HG02981 (cell line): ENCODE results near the gene CCR7.

Experiments
- ATAC-seq: cut with Tn5 transposase; IDR thresholded peaks from one replicate; pipeline ENCODE4 v1.9.1; 2021; ENCODE audit warnings: mild to moderate bottlenecking, moderate library complexity; ENCODE audit not compliant: unreplicated experiment

The CCR7 gene

GRCh38 chr17:40563220-40564052, 1.8 kb downstream of the CCR7 start:
- no peak for ATAC-seq

DNA sequence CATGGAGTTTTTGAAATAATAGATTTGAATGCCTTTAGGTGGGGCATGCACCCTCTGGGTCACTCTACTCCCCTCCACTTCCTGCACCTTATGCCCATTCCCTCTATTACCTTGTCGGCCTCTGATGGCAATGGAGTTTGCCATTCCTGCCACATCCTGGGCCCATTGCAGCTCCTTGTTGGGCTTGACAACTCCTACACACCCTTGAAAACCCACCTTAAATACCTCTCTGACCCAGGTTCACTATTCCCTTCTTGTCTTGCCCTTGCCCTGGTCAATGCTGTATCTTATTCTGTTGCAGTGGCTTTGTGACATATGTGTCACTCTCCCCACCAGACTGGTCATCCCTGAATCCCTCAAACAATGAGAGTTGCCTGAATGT, 2.4 kb downstream of the CCR7 start:
- ATAC-seq = no peak

GRCh38 chr17:40561871-40562611, 3.2 kb downstream of the CCR7 start:
- peak; percentile 35 for ATAC-seq

- peak; percentile 28 for ATAC-seq
These were observed 3.9 kb downstream of the CCR7 start for GRCh38 chr17:40561294-40561870.

DNA sequence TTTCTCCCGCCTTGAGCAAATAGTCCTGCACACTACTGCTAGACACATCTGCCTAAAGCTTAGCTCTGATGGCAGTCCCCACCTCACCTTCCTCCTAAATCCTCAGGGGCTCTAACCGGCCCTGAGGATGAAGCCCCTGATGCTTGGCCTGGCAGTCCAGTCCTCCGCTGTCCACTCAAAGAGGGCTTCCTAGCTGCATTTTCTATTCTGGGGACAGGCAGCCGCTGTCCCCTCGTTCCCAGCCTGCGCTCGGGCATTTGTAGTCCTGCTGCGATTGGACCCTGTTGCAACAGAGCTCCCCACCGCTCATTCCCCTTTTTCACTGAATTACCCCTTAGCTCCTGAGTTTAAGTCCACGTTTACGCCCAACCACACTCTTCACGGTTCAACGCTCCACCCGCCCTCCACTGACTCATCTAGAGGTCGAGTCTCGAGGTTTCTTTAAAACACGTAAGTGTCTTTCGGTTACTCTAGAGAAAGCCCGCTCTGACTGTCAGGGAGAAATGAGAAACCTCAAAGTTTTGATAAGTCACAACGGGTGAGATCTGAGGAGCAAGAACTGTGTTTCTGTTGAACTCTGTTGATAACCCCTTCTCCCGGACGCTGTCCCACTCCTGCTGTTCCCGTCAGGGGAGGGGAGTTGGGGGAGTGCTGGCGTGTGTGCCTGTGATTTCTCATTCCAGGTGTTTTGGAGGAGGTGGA, 4.5 kb downstream of the CCR7 start:
- peak; percentile 49 for ATAC-seq

DNA sequence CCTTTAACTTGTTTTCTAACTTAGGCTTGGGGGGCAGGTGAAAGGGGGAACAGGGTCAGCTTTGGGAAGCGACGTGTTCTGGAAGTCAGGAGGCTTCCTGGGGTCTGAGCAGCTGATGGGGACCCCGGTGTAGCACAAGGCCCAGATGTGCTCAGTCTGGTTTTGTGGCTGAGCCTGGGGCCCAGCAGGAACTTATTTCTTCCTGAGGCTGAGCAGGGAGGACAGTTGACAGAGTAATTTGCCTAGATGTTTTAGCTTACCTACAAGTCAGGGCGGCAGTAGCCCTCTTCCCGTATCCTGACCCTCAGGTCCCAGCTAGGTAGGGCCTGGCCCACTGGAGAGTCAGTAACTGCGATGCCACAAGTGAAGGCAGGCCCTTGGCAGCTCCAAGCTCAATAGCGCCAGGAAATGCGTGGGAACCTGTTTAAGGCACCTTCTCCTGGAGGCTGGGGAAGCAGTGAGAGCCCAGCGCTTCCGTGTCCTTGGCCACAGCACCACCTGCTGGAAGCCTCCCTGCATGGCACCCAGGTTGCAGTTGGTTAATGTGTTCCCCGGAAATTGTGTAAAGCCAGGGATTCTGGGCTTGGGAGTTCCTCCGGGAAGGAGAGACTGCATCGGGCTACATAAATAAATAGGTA, 5.2 kb downstream of the CCR7 start:
- ATAC-seq = no peak

DNA sequence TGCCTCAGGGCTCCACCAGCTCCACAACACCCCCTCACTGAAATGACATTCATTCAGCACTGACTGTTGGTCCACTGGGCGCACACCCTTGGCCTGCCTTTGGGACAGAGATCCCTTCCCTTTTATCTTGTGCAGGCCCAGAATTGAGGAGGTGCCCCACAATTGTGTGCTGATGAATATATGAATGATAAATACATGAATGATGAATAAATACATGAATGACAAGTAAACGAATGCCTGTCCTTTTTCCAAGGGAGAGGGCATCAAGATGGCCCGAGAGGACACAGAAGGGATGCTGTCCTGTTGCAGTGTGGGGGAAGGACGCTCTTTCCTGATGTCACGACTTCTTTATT, 5.7 kb downstream of the CCR7 start:
- ATAC-seq = no peak

DNA sequence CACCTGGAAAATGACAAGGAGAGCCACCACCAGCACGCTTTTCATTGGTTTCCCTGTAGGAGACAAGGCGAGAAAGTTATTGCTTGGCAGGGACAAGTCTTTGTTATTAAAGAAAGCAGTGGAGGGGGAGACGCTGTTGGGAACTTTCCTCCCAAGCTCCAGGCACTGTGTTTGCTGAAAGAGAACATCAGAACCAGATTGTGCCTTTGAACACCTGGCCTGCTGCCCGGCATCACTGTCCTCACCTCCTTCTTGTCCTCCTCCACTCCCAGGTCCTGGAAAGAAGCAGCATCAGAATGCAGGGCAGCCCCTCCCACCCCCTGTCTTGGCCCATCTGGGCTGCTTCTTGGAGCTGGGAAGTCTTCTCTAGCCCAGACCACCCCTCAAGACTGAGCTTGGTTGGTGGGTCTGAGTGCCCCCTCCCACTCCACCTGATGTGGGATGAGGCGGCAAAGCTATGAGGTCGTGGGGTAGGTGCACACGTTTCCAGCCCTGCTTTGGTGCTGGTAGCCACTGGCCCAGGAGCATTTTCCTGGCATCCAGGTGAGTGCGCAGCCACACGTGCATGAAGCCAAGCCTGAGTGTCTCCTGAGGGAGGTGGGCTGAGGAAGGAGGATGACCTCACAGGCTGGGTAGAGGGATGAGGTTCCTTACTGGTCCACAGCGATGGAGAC, 6.2 kb downstream of the CCR7 start:
- no peak for ATAC-seq

DNA sequence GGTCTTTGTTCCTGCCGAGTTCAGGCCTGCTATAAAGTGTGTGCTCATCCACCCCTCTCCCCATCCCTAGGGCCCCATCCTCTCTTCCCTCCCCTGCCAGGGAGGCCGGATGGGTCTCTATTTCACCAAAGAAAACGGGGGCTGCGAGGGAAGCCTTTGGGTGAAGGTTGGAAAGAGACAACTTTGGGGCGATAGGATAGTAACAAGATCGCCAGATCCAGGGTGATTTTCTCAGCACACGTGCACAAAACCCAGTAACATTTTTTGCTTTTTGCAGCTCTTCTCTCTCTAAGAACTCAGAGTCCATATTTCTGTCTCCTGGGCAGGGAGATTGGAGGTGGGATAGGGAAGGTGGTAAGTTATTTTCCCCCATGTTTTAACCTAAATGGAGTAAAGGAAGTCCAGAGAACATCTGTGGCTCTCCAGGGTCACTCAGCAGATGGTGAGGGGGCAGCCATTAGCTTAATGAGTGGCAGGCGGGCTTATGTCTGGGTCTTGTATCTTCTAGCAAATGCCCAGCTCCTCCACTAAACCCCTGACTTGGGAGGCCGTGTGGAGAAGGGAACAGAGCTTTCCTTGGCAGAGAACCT, 6.9 kb downstream of the CCR7 start:
- ATAC-seq = no peak

- no peak for ATAC-seq
These were observed 7.6 kb downstream of the CCR7 start for GRCh38 chr17:40557531-40558299.

DNA sequence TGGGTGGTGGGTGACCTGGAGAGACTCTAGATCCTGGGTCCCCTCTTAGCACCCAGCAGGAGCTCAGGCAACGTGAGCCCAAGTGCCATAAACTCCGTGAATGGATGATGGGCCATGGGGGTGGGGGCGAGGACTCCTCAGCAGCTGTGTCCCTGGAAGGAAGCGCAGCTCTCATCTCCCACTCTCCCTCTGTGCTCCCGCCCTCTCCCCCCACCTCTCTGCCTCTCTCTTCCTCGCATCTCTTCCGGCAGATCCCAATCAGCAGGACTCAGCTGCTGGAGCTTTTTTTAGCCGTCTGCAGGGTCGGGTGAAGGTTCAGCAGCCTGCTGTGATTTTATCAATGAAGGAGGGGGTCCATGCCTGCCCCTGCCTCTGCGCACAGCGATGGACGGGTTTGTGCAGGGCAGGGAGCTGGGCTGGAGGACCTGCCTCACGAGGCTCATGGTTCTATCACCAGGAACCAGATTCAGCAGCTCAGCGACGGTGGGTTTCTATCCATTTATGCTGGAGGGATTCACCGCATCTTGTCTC, 8.3 kb downstream of the CCR7 start:
- no peak for ATAC-seq

DNA sequence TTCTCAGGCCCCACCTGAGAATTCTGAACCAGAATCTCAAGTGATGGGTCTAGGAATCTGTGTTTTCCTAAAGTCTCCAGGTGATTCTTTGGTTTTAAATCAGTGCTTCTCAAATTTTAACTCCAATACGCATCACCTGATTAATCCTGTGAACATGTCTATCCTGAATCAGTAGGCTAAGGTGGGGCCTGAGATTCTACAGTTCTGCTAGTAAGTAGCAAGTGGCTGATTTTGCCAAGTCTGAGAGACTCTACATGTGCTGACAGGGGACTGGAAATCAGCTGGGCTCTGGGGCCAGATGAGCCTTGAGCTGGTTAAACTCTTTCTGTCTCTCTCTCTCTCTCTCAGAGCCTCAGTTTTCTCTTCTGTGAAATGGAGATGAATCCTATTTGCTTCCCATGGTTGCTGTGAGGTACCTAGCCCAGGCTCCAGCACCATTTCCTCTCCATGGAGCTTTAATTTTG, 9.0 kb downstream of the CCR7 start:
- ATAC-seq = no peak

DNA sequence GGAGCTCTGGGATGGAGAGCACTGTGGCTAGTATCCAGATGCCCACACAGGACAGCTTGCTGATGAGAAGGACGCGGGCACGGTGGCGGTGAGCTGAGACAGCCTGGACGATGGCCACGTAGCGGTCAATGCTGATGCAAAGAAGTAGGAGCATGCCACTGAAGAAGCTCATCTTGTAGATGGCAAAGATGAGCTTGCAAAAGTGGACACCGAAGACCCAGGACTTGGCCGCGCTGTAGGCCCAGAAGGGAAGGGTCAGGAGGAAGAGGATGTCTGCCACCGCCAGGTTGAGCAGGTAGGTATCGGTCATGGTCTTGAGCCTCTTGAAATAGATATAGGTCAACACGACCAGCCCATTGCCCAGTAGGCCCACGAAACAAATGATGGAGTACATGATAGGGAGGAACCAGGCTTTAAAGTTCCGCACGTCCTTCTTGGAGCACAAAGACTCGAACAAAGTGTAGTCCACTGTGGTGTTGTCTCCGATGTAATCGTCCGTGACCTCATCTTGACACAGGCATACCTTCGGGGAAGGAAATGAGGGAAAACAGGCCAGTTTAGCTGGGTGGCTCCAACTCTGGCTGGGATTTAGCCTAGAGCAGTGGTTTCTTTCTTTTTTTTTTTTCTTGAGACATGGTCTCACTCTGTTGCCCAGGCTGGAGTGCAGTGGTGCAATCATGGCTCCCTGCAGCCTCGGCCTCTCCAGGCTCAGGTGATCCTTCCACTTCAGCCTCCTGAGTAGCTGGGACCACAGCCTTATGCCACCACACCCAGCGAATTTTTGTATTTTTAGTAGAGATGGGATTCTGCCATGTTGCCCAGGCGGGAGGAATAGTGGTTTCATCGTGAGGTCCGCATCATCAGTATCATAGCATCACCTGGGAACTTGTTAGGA, 9.7 kb downstream of the CCR7 start:
- ATAC-seq = no peak

DNA sequence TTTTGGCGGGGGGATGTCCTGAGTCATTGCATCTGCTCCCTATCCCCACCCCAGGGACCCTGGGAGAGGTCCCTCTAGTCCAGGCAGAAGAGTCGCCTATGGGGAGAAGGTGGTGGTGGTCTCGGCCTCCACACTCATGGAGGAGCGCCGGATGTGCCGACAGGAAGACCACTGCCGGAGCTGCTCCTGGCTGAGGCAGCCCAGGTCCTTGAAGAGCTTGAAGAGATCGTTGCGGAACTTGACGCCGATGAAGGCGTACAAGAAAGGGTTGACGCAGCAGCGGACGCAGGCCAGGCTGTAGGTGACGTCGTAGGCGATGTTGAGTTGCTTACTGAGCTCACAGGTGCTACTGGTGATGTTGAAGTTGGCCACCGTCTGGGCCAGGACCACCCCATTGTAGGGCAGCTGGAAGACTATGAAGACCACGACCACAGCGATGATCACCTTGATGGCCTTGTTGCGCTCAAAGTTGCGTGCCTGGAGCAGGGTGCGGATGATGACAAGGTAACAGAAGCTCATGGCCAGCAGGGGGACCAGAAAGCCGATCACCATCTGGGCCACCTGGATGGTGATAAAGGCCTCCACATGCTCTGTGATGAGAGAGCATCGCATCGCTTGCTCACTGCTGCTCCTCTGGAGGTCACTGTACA, 10.5 kb downstream of the CCR7 start:
- ATAC-seq = no peak

- ATAC-seq = no peak
These were observed 11.4 kb downstream of the CCR7 start for GRCh38 chr17:40553694-40554534.
